ENCODE data around the gene CCND3.

CCND3 gene

DNA sequence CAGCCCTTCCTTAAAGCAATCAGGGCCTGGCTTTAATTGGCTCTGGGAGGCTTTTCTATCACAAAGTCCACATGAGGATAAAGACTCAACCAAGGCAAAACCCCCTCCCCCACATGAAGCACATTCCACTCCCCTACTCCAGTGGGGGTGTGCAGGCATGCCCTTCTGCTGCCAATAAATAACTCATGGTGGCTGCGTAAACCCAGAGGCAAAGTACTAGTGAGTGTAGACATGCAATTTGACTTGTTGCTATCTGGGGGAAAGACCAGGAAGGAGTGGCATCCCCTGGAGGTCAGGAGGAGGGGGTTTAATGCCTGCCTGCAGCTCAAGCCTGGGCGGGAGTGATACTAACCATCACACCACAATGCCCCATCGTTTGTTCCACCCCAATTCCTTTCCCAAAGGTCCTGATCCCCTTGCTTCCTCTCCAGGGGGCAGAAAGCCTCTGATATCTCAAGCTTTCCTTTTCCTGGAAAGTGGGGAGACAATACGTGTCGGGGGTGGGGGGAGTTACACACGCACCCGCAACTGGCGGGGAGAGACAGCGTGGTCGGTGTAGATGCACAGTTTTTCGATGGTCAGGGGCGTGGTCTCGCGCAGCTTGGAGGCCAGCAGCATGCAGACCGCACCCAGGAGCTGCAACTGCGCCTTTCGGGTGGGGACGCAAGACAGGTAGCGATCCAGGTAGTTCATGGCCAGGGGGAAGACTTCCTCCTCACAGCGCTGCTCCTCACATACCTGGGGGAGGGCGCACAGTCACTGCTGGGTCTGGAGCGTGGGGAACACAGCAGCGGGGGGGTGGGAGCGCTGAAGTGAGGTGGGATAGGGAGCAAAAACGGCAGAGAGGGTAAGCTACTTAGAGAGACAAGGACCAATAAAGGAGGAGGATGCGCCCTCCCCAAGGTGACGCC lies 1.5 kb downstream of the CCND3 start:
- TF ChIP-seq CTCF (IDR thresholded peaks at IDR 0.05; ENCODE audit: low read depth, low read length) = no peak
- peak; percentile 53 to 83 for DNase-seq (ENCODE audit: low read depth in 2 of 2)
- H3K4me3 ChIP-seq (replicated peaks in 1 of 2; ENCODE audit: low read depth in 2 of 2, low read length in 2 of 2) = peak overlapping the region; percentile 97 to 98

DNA sequence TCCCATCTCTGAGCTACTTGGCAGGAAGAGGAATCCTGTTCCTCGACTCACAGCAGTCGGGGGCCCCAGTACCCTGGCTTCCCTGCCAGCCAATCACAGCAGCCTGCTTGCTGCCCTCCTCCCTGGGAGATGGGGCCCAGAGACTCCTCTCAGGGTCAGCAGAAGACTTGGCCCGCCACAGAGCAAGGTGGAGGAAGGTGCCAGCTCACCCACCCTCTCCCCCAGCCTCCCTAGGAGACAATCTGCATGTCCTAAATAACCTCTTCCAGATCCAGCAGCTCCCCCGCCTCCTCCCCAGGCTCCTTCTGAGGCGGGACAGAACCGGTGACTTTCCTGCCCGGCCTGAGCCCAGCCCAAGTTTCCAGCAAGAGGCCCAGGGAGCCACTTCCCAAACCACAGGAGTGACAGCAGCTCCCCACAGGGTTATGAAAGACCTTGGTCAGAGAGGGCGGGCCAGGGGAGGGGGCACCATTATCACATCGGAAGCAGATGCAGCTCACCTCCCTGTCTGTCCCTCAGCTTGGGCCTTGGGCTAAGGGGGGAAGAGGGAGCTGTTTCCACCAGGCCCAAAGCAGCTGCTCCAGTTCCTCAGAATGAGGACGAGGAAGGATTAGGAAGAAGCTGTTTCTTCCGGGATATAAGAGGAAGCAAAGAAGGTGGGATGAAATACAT lies 2.3 kb downstream of the CCND3 start:
- DNase-seq (ENCODE audit: low read depth in 2 of 2) = peak; percentile 45 to 89
- peak overlapping the region; percentile 97 to 98 for H3K4me3 ChIP-seq (replicated peaks in 1 of 2; ENCODE audit: low read depth in 2 of 2, low read length in 2 of 2)
- TF ChIP-seq CTCF (IDR thresholded peaks at IDR 0.05; ENCODE audit: low read depth, low read length) = no peak

GRCh38 chr6:41938590-41939175 lies 2.9 kb downstream of the CCND3 start:
- no peak for DNase-seq (ENCODE audit: low read depth in 2 of 2)
- H3K4me3 ChIP-seq (replicated peaks in 1 of 2; ENCODE audit: low read depth in 2 of 2, low read length in 2 of 2) = peak overlapping the region; percentile 97 to 98
- TF ChIP-seq CTCF (IDR thresholded peaks at IDR 0.05; ENCODE audit: low read depth, low read length) = no peak

DNA sequence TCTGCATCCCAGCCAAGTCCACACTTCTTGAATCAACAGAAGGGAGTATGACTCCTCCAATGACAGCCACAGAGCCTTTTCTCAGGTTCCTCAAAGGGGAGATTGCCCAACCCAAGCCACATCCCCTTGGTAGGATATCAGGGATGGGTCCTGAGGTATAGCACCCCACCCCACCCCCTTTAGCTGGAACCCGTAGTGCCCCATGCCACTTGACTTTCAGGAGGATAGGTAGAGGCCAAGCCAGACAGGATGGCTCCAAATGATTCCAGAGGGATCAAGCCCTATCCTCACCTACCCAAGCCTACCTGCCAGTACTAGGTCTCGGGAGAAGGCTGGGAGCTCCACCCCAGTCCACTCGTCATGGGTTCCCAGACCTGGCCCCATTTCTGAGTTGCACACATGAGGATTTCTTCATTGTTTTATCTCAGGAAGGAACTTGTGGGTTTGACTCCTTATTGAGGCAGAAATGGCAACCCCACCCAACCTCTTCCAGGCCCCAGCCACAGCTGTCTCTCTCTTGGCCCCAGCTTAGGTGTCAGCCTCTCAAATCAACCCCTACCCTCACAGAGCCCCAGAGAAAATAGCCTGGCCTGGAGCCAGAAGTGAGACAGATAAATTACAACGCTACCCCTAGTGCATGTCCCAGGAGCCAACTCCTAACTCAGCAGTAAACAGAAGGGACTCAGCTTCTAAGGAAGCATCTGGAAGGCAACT lies 3.6 kb downstream of the CCND3 start:
- H3K4me3 ChIP-seq (replicated peaks in 1 of 2; ENCODE audit: low read depth in 2 of 2, low read length in 2 of 2) = no peak overlapping the region
- peak; percentile 35 to 83 for DNase-seq (ENCODE audit: low read depth in 2 of 2)
- no peak for TF ChIP-seq CTCF (IDR thresholded peaks at IDR 0.05; ENCODE audit: low read depth, low read length)

- no peak overlapping the region for H3K4me3 ChIP-seq (replicated peaks in 1 of 2; ENCODE audit: low read depth in 2 of 2, low read length in 2 of 2)
- DNase-seq (ENCODE audit: low read depth in 2 of 2) = no peak
- TF ChIP-seq CTCF (IDR thresholded peaks at IDR 0.05; ENCODE audit: low read depth, low read length) = no peak
Observed at GRCh38 chr6:41937472-41937860, 4.1 kb downstream of the CCND3 start.

DNA sequence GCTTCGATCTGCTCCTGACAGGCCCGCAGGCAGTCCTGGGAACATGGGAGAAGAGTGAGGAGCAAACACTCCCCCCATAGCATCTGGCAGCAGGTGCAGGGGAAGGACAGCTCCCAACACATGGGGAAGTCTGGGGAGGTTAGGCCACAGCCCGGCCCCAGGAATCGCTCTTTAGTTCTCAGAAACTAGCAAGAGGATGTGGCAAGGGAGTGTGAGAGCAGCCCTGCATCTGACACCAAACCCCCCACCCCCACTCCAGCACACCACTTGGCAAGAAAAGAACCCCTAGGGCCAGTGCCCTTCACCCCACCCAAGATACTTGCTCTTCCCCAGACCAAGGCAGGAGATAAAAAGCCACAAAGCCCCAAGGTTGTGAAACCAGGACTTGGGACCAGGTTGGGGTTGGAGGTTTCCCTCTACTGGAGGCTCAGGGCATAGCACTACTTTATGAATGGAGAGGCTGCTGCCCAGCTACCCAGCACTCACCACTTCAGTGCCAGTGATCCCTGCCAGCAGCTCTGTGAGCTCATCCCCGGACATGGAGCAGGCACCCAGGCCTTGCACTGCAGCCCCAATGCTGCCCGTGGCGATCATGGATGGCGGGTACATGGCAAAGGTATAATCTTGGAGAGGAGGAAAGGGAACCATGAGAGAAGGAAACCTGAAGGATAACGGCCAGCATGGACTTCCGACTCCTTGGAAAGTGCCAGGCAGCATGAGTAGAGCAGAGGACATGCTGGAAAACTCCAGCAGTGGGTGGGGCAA lies 5.4 kb downstream of the CCND3 start:
- H3K4me3 ChIP-seq (replicated peaks in 1 of 2; ENCODE audit: low read depth in 2 of 2, low read length in 2 of 2) = no peak overlapping the region
- peak; percentile 94 for TF ChIP-seq CTCF (IDR thresholded peaks at IDR 0.05; ENCODE audit: low read depth, low read length)
- peak; percentile 91 to 97 for DNase-seq (ENCODE audit: low read depth in 2 of 2)
